DND-41 (cell line): ENCODE data around the gene NECTIN1.

ENCODE experiments used
- CTCF ChIP-seq: IDR thresholded peaks from 2 replicates; pipeline ENCODE4 v1.5.1; 2012; ENCODE audit warnings: borderline replicate concordance, low read length, moderate library complexity, mild to moderate bottlenecking; ENCODE audit not compliant: poor library complexity, severe bottlenecking; ENCODE audit errors: extremely low read depth
- EZH2 ChIP-seq: IDR thresholded peaks from 3 replicates; pipeline ENCODE4 v1.6.1; 2012; ENCODE audit warnings: borderline replicate concordance, low read depth, mild to moderate bottlenecking, moderate library complexity, low read length, inconsistent platforms; ENCODE audit not compliant: severe bottlenecking

GRCh38 chr11:119619665-119620064, 109.3 kb downstream of the NECTIN1 start:
- TF ChIP-seq CTCF (no peak), EZH2 (no peak)
